ENCODE results near the gene BUD23.
"Not testable (repeated sequence)": the region's sequence is repeated elsewhere in the genome, so short reads cannot be mapped to it uniquely, and the experiment has no call there.

The BUD23 gene

GRCh38 chr7:73719806-73720169 lies 36.4 kb downstream of the BUD23 start:
- DNase-seq (ENCODE audit: low spot score) = no peak

- DNase-seq (ENCODE audit: low spot score) = not testable (repeated sequence)
Measured at GRCh38 chr7:73720443-73720842, 37.0 kb downstream of the BUD23 start.

GRCh38 chr7:73721377-73721817 lies 38.0 kb downstream of the BUD23 start:
- no peak for DNase-seq (ENCODE audit: low spot score)

- not testable (repeated sequence) for DNase-seq (ENCODE audit: low spot score)
Measured at GRCh38 chr7:73722182-73722581, 38.8 kb downstream of the BUD23 start.

- DNase-seq (ENCODE audit: low spot score) = no peak
Measured at GRCh38 chr7:73722785-73723184, 39.4 kb downstream of the BUD23 start.

GRCh38 chr7:73723813-73724212 lies 40.4 kb downstream of the BUD23 start:
- DNase-seq (ENCODE audit: low spot score) = no peak

- DNase-seq (ENCODE audit: low spot score) = no peak
Measured at GRCh38 chr7:73726083-73726466, 42.7 kb downstream of the BUD23 start.

- no peak for DNase-seq (ENCODE audit: low spot score)
Measured at GRCh38 chr7:73727952-73728351, 44.6 kb downstream of the BUD23 start.

GRCh38 chr7:73728551-73728950 lies 45.2 kb downstream of the BUD23 start:
- no peak for DNase-seq (ENCODE audit: low spot score)

GRCh38 chr7:73730485-73730884 lies 47.1 kb downstream of the BUD23 start:
- no peak for DNase-seq (ENCODE audit: low spot score)

GRCh38 chr7:73732397-73732796 lies 49.0 kb downstream of the BUD23 start:
- no peak for DNase-seq (ENCODE audit: low spot score)

GRCh38 chr7:73734619-73735527 lies 51.5 kb downstream of the BUD23 start:
- DNase-seq (ENCODE audit: low spot score) = peak; percentile 84

- no peak for DNase-seq (ENCODE audit: low spot score)
Measured at GRCh38 chr7:73735528-73735905, 52.1 kb downstream of the BUD23 start.

GRCh38 chr7:73736885-73737284 lies 53.5 kb downstream of the BUD23 start:
- DNase-seq (ENCODE audit: low spot score) = no peak

GRCh38 chr7:73737491-73738219 lies 54.3 kb downstream of the BUD23 start:
- no peak for DNase-seq (ENCODE audit: low spot score)

- peak; percentile 57 for DNase-seq (ENCODE audit: low spot score)
Measured at GRCh38 chr7:73738220-73738611, 54.8 kb downstream of the BUD23 start.

- DNase-seq (ENCODE audit: low spot score) = peak; percentile 98
Measured at GRCh38 chr7:73738612-73739386, 55.4 kb downstream of the BUD23 start, which contains the start of gene ABHD11. Gene ABHD11, minus strand, starts transcription at chr7:73738802. Its CDS starts 32 bp downstream, at chr7:73738770.

GRCh38 chr7:73739387-73739767 lies 56.0 kb downstream of the BUD23 start:
- no peak for DNase-seq (ENCODE audit: low spot score)

GRCh38 chr7:73740212-73740611 lies 56.8 kb downstream of the BUD23 start:
- DNase-seq (ENCODE audit: low spot score) = no peak

- no peak for DNase-seq (ENCODE audit: low spot score)
Measured at GRCh38 chr7:73740771-73741170, 57.4 kb downstream of the BUD23 start.

GRCh38 chr7:73741600-73741999 lies 58.2 kb downstream of the BUD23 start:
- no peak for DNase-seq (ENCODE audit: low spot score)

- DNase-seq (ENCODE audit: low spot score) = no peak
Measured at GRCh38 chr7:73742338-73742752, 58.9 kb downstream of the BUD23 start.

Data from CD4-positive, alpha-beta T cell treated with Interleukin-6 at 100 ng/mL for 8 hours (primary cell).